PC-9 (cell line): Measurements from ENCODE around the gene TAOK1. TPM values are rescaled to one million over a fixed set of nuclear protein-coding genes. Genes with fewer than 3 reads are reported as not detected.

Source experiments
- BruUV-seq: library from RNA; stranded (reverse); fragments of 400-500 nt; replicated peaks from 2 replicates; lab custom pipeline; 2021; lab: Mats Ljungman, UMichigan
- CTCF ChIA-PET: fragments of 300-600 bp; sonication (Branson Sonifier 250); formaldehyde crosslinking; loops from one replicate; lab custom pipeline; 2022; ENCODE audit warnings: antibody characterized with exemption; lab: Charles Lee
- POLR2A ChIA-PET: fragments of 300-600 bp; sonication (Branson Sonifier 250); formaldehyde crosslinking; loops from one replicate; lab custom pipeline; 2022; ENCODE audit warnings: antibody characterized with exemption; ENCODE audit not compliant: unreplicated experiment; lab: Charles Lee
- DNase-seq, 2 experiments: peaks; one replicate each; pipeline versions ENCODE4 v3.0.0 to v3.0.0-alpha.2; 2015 to 2022; ENCODE audit warnings: mixed read lengths in 1 of 2
- H2AFZ ChIP-seq: fragments of 200-600 bp; sonication (generic); 2 replicates; pipeline ENCODE4 v1.8.1; 2017; ENCODE audit warnings: antibody characterized with exemption
- H3F3A ChIP-seq: fragments of 200-600 bp; sonication (generic); 2 replicates; pipeline ENCODE4 v1.8.1; 2017; ENCODE audit warnings: antibody characterized with exemption, mild to moderate bottlenecking, low read depth; ENCODE audit not compliant: insufficient read depth
- H3K27ac ChIP-seq: fragments of 200-600 bp; sonication (generic); 2 replicates; pipeline ENCODE4 v1.6.1; 2016; ENCODE audit warnings: mixed run types
- H3K27me3 ChIP-seq: fragments of 200-600 bp; sonication (generic); 2 replicates; pipeline ENCODE4 v1.6.1; 2016; ENCODE audit warnings: low read depth, mixed run types; ENCODE audit not compliant: insufficient read depth
- H3K36me3 ChIP-seq: fragments of 200-600 bp; sonication (generic); 2 replicates; pipeline ENCODE4 v1.6.1; 2016; ENCODE audit warnings: low read depth, mixed run types
- H3K4me1 ChIP-seq: fragments of 200-600 bp; sonication (generic); replicated peaks from 2 replicates; pipeline ENCODE4 v1.6.1; 2016; ENCODE audit warnings: mixed run types; ENCODE audit not compliant: insufficient read depth
- H3K4me2 ChIP-seq: fragments of 200-600 bp; sonication (generic); 2 replicates; pipeline ENCODE4 v1.6.1; 2017; ENCODE audit warnings: mixed run types
- H3K4me3 ChIP-seq: fragments of 200-600 bp; sonication (generic); 2 replicates; pipeline ENCODE4 v1.6.1; 2016; ENCODE audit warnings: mixed run types
- H3K79me2 ChIP-seq: fragments of 200-600 bp; sonication (generic); 2 replicates; pipeline ENCODE4 v1.6.1; 2017; ENCODE audit warnings: low read depth, mixed run types
- H3K9me2 ChIP-seq: fragments of 200-600 bp; sonication (generic); 2 replicates; pipeline ENCODE4 v1.8.1; 2017; ENCODE audit warnings: mild to moderate bottlenecking; ENCODE audit not compliant: insufficient read depth
- H3K9me3 ChIP-seq: fragments of 200-600 bp; sonication (generic); 2 replicates; pipeline ENCODE4 v1.8.1; 2016; ENCODE audit warnings: low read depth; ENCODE audit not compliant: insufficient read depth
- H4K20me1 ChIP-seq: fragments of 200-600 bp; sonication (generic); 2 replicates; pipeline ENCODE4 v1.8.1; 2017; ENCODE audit not compliant: insufficient read depth
- EZH2 ChIP-seq: fragments of 200-600 bp; sonication (generic); IDR thresholded peaks from 2 replicates; pipeline ENCODE4 v1.8.0; 2017; ENCODE audit warnings: antibody characterized with exemption, low read depth
- intact Hi-C: fragments of 100-400 bp; cut with micrococcal nuclease; formaldehyde crosslinking; loops from one replicate; pipeline ENCODE4 v1.10.0; 2022; ENCODE audit not compliant: unreplicated experiment
- total RNA-seq: library from RNA; stranded (reverse); gene quantifications from 2 replicates; pipeline ENCODE4 v1.2.3, GENCODE V29; 2021
- TF ChIP-seq, protein P1 (sequence below): fragments of 200-600 bp; sonication (generic); conservative IDR thresholded peaks from 2 replicates; pipeline ENCODE4 v1.6.1; 2017; ENCODE audit warnings: mixed run types, antibody characterized with exemption, mild to moderate bottlenecking, moderate library complexity

The TAOK1 gene
- total RNA-seq, 1 experiment from 2014 or later: 51.1 TPM

DNA sequence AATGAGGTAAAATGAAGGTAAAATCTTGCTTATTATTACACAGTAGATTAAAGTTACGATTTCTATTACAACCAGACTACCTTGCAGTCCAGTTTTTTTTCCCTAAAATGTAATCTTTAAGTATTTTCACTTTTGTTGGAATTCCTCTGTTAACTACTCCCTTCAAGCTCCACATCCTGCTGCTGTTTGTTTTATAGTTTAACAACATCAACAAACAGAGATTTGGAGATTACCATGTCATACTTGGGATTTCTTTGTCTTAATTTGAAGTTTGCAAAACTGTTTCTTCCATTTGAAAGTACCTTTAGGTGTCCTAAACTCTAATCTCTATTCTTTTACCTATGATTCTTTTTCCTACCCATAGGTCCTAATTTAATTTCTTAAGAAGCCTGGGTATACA is 93.3 kb downstream of the TAOK1 start:
- POLR2A ChIA-PET: no interaction called here

DNA sequence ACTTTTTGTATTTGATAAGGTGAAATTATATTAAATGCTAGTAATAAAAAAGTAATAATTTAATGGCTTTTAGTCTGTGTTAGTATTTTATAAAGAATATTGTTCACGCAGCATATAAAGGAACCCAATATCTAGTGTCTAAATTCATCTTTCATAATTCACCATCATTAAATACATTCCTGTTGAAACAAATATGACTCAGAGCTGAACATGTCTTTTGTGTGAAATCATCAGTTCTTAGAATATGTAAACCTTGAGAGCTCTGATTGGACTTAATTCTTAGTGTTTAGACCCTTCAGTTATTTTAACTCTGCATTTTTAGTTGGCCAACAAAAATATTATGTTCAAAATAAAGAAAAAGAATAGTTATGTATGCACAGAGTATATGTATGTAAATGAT is 104.8 kb downstream of the TAOK1 start:
- BruUV-seq: no TSS peak
- Histone ChIP-seq H3K9me3 (no peaks in the 10 kb centered on the region), H3K27ac (no peak overlapping the region), H2AFZ (no peak overlapping the region), H3K4me1 (no peaks in the 10 kb centered on the region), H3K27me3 (no peaks in the 10 kb centered on the region), H3K36me3 (peaks cover 17% of the 10 kb centered on the region), H3K9me2 (no peaks in the 10 kb centered on the region), H3K79me2 (no peaks in the 10 kb centered on the region), H3K4me2 (no peak overlapping the region), H3K4me3 (no peak overlapping the region), H4K20me1 (no peaks in the 10 kb centered on the region), H3F3A (peaks cover 27% of the 10 kb centered on the region)
- no peak for DNase-seq
- TF ChIP-seq EZH2: no peak
- TF ChIP-seq, protein P1, sequence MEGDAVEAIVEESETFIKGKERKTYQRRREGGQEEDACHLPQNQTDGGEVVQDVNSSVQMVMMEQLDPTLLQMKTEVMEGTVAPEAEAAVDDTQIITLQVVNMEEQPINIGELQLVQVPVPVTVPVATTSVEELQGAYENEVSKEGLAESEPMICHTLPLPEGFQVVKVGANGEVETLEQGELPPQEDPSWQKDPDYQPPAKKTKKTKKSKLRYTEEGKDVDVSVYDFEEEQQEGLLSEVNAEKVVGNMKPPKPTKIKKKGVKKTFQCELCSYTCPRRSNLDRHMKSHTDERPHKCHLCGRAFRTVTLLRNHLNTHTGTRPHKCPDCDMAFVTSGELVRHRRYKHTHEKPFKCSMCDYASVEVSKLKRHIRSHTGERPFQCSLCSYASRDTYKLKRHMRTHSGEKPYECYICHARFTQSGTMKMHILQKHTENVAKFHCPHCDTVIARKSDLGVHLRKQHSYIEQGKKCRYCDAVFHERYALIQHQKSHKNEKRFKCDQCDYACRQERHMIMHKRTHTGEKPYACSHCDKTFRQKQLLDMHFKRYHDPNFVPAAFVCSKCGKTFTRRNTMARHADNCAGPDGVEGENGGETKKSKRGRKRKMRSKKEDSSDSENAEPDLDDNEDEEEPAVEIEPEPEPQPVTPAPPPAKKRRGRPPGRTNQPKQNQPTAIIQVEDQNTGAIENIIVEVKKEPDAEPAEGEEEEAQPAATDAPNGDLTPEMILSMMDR: no peak
- intact Hi-C loops: no loop called here
- CTCF ChIA-PET: no interaction called here
- POLR2A ChIA-PET: interaction anchor here (0.7 kb wide), 1 partner anchor 27 kb away, joined by 6 read pairs; no protein-coding TSS in a partner anchor

More for the DNA sequence above, 93.3 kb downstream of the TAOK1 start:
- H4K20me1 ChIP-seq: no peaks in the 10 kb centered on the region; the same call in 1 of the 2 replicates
- no peaks in the 10 kb centered on the region for H3K27me3 ChIP-seq
- no peak overlapping the region for H3K27ac ChIP-seq
- H2AFZ ChIP-seq: no peak overlapping the region
- intact Hi-C loops: no loop called here
- H3F3A ChIP-seq: 0 out of 2 replicates have a peak, but pooled peaks cover 11% of the 10 kb centered on the region
- no peaks in the 10 kb centered on the region for H3K4me1 ChIP-seq
- BruUV-seq: no TSS peak
- no peak overlapping the region for H3K4me3 ChIP-seq
- TF ChIP-seq, protein P1: no peak
- TF ChIP-seq EZH2: no peak
- CTCF ChIA-PET: interaction anchor here (0.6 kb wide), 1 partner anchor 126 kb away, joined by 11 read pairs; no protein-coding TSS in a partner anchor
- H3K4me2 ChIP-seq: no peak overlapping the region
- H3K79me2 ChIP-seq: no peaks in the 10 kb centered on the region
- H3K9me3 ChIP-seq: no peaks in the 10 kb centered on the region
- no peak for DNase-seq
- H3K9me2 ChIP-seq: no peaks in the 10 kb centered on the region
- H3K36me3 ChIP-seq: peaks cover 13% of the 10 kb centered on the region; the same call in 1 of the 2 replicates

DNA sequence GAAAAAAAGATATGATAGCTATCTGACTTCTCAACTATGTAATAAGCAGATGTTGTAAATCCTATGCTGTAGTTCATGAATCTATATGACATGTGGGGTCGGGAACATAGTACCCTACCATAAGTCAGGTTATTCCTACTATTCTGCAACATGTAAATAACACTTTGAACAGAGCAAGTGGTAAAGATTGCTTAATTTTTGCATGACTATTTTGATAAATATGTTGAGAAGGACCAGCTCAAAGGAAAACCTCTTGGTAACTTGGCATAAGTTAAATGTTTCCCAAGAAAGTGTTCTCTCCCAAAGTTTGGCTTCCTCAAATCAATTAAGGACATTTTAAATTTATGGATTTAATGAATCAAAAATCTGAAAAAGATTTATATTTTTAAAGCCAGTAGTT is 114.5 kb downstream of the TAOK1 start:
- H3K27ac ChIP-seq: no peak overlapping the region
- H3K79me2 ChIP-seq: no peaks in the 10 kb centered on the region
- TF ChIP-seq, protein P1: no peak
- TF ChIP-seq EZH2: no peak
- no peaks in the 10 kb centered on the region; the same call in none of the 2 replicates for H4K20me1 ChIP-seq
- no TSS peak for BruUV-seq
- no peak overlapping the region for H3K4me3 ChIP-seq
- ChIA-PET POLR2A (interaction anchor here (0.7 kb wide), 2 partner anchors 666 to 900 kb away, joined by 3 read pairs; no protein-coding TSS in a partner anchor), CTCF (no interaction called here)
- H2AFZ ChIP-seq: no peak overlapping the region
- H3K27me3 ChIP-seq: no peaks in the 10 kb centered on the region
- DNase-seq: no peak
- no peaks in the 10 kb centered on the region for H3K9me3 ChIP-seq
- H3K4me2 ChIP-seq: no peak overlapping the region
- H3K9me2 ChIP-seq: no peaks in the 10 kb centered on the region
- H3K4me1 ChIP-seq: no peaks in the 10 kb centered on the region
- H3K36me3 ChIP-seq: peaks cover 52% of the 10 kb centered on the region
- H3F3A ChIP-seq: peaks cover 10% of the 10 kb centered on the region; the same call in 1 of the 2 replicates
- intact Hi-C loops: no loop called here
